ENCODE measurements around the gene QTRT2.

Gene QTRT2

GRCh38 chr3:114057011-114057347, 442 bp downstream of the QTRT2 start:
- Mint-ChIP-seq H3K4me3 (peak overlapping the region; percentile 93), H3K27ac (peak overlapping the region; percentile 97), H3K36me3 (ENCODE audit: low read depth) (peaks cover 26% of the 10 kb centered on the region), H3K27me3 (peaks cover 3% of the 10 kb centered on the region), H3K4me1 (peaks cover 57% of the 10 kb centered on the region), H3K9me3 (no peaks in the 10 kb centered on the region)
- ATAC-seq (peak; percentile 2), DNase-seq (no peak)

GRCh38 chr3:114058646-114059045, 2.1 kb downstream of the QTRT2 start:
- Mint-ChIP-seq H3K4me1 (peaks cover 66% of the 10 kb centered on the region), H3K9me3 (no peaks in the 10 kb centered on the region)

GRCh38 chr3:114060906-114061655, 4.5 kb downstream of the QTRT2 start:
- DNase-seq (no peak), ATAC-seq (no peak)
- Mint-ChIP-seq H3K36me3 (ENCODE audit: low read depth) (peaks cover 44% of the 10 kb centered on the region), H3K4me1 (peaks cover 57% of the 10 kb centered on the region), H3K27me3 (peaks cover 3% of the 10 kb centered on the region), H3K4me3 (no peak overlapping the region), H3K27ac (no peak overlapping the region), H3K9me3 (no peaks in the 10 kb centered on the region)

More at GRCh38 chr3:114058646-114059045, 2.1 kb downstream of the QTRT2 start:
- Mint-ChIP-seq H3K36me3 (ENCODE audit: low read depth) (peaks cover 28% of the 10 kb centered on the region), H3K27me3 (peaks cover 3% of the 10 kb centered on the region), H3K4me3 (peak overlapping the region; percentile 93), H3K27ac (no peak overlapping the region)
- ATAC-seq (no peak), DNase-seq (no peak)

GRCh38 chr3:114067804-114068203, 11.3 kb downstream of the QTRT2 start:
- Mint-ChIP-seq H3K4me3 (no peak overlapping the region), H3K36me3 (ENCODE audit: low read depth) (peaks cover 58% of the 10 kb centered on the region), H3K9me3 (no peaks in the 10 kb centered on the region), H3K4me1 (peaks cover 2% of the 10 kb centered on the region), H3K27ac (no peak overlapping the region), H3K27me3 (no peaks in the 10 kb centered on the region)
- no peak for DNase-seq
- ATAC-seq: no peak

- no peaks in the 10 kb centered on the region for H3K9me3 Mint-ChIP-seq
- H3K27ac Mint-ChIP-seq: no peak overlapping the region
- H3K36me3 Mint-ChIP-seq (ENCODE audit: low read depth): peaks cover 60% of the 10 kb centered on the region
- no peaks in the 10 kb centered on the region for H3K4me1 Mint-ChIP-seq
- ATAC-seq (no peak), DNase-seq (no peak)
- no peak overlapping the region for H3K4me3 Mint-ChIP-seq
- no peaks in the 10 kb centered on the region for H3K27me3 Mint-ChIP-seq
These were observed 11.8 kb downstream of the QTRT2 start for GRCh38 chr3:114068336-114068735.

GRCh38 chr3:114071786-114072185, 15.2 kb downstream of the QTRT2 start:
- Mint-ChIP-seq H3K27ac (no peak overlapping the region), H3K9me3 (no peaks in the 10 kb centered on the region), H3K4me3 (no peak overlapping the region), H3K4me1 (no peaks in the 10 kb centered on the region), H3K27me3 (no peaks in the 10 kb centered on the region), H3K36me3 (ENCODE audit: low read depth) (peaks cover 74% of the 10 kb centered on the region)
- no peak for ATAC-seq
- DNase-seq: no peak

- Mint-ChIP-seq H3K9me3 (no peaks in the 10 kb centered on the region), H3K27me3 (no peaks in the 10 kb centered on the region), H3K27ac (no peak overlapping the region), H3K4me1 (no peaks in the 10 kb centered on the region), H3K36me3 (ENCODE audit: low read depth) (peaks cover 77% of the 10 kb centered on the region), H3K4me3 (no peak overlapping the region)
- DNase-seq: no peak
- no peak for ATAC-seq
These were observed 20.2 kb downstream of the QTRT2 start for GRCh38 chr3:114076711-114077110.

- Mint-ChIP-seq H3K27ac (no peak overlapping the region), H3K9me3 (no peaks in the 10 kb centered on the region), H3K36me3 (ENCODE audit: low read depth) (peaks cover 78% of the 10 kb centered on the region), H3K4me1 (no peaks in the 10 kb centered on the region), H3K4me3 (no peak overlapping the region), H3K27me3 (no peaks in the 10 kb centered on the region)
- DNase-seq (no peak), ATAC-seq (no peak)
These were observed 21.6 kb downstream of the QTRT2 start for GRCh38 chr3:114078126-114078525.

GRCh38 chr3:114079761-114080160, 23.2 kb downstream of the QTRT2 start:
- Mint-ChIP-seq H3K9me3 (no peaks in the 10 kb centered on the region), H3K27ac (no peak overlapping the region), H3K4me1 (no peaks in the 10 kb centered on the region), H3K36me3 (ENCODE audit: low read depth) (peaks cover 76% of the 10 kb centered on the region), H3K4me3 (no peak overlapping the region), H3K27me3 (no peaks in the 10 kb centered on the region)
- ATAC-seq (no peak), DNase-seq (no peak)

GRCh38 chr3:114080201-114080600, 23.7 kb downstream of the QTRT2 start:
- no peak overlapping the region for H3K27ac Mint-ChIP-seq
- H3K4me1 Mint-ChIP-seq: no peaks in the 10 kb centered on the region
- DNase-seq (no peak), ATAC-seq (no peak)
- H3K4me3 Mint-ChIP-seq: no peak overlapping the region
- peaks cover 76% of the 10 kb centered on the region for H3K36me3 Mint-ChIP-seq (ENCODE audit: low read depth)
- no peaks in the 10 kb centered on the region for H3K9me3 Mint-ChIP-seq
- no peaks in the 10 kb centered on the region for H3K27me3 Mint-ChIP-seq

- Mint-ChIP-seq H3K27ac (no peak overlapping the region), H3K27me3 (no peaks in the 10 kb centered on the region), H3K9me3 (no peaks in the 10 kb centered on the region), H3K36me3 (ENCODE audit: low read depth) (peaks cover 76% of the 10 kb centered on the region), H3K4me1 (no peaks in the 10 kb centered on the region), H3K4me3 (no peak overlapping the region)
- ATAC-seq (no peak), DNase-seq (no peak)
These were observed 24.5 kb downstream of the QTRT2 start for GRCh38 chr3:114081037-114081436.

GRCh38 chr3:114083112-114083511, 26.6 kb downstream of the QTRT2 start:
- Mint-ChIP-seq H3K4me3 (no peak overlapping the region), H3K27ac (no peak overlapping the region)

GRCh38 chr3:114086356-114086755, 29.8 kb downstream of the QTRT2 start:
- Mint-ChIP-seq H3K36me3 (ENCODE audit: low read depth) (peaks cover 55% of the 10 kb centered on the region), H3K4me3 (no peak overlapping the region), H3K27ac (no peak overlapping the region), H3K27me3 (no peaks in the 10 kb centered on the region), H3K4me1 (no peaks in the 10 kb centered on the region), H3K9me3 (peaks cover 4% of the 10 kb centered on the region)
- no peak for DNase-seq
- no peak for ATAC-seq

More at GRCh38 chr3:114083112-114083511, 26.6 kb downstream of the QTRT2 start:
- Mint-ChIP-seq H3K27me3 (no peaks in the 10 kb centered on the region), H3K4me1 (no peaks in the 10 kb centered on the region), H3K9me3 (no peaks in the 10 kb centered on the region), H3K36me3 (ENCODE audit: low read depth) (peaks cover 76% of the 10 kb centered on the region)
- no peak for ATAC-seq
- no peak for DNase-seq

- H3K27me3 Mint-ChIP-seq: no peaks in the 10 kb centered on the region
- no peak overlapping the region for H3K4me3 Mint-ChIP-seq
- H3K27ac Mint-ChIP-seq: no peak overlapping the region
- peaks cover 4% of the 10 kb centered on the region for H3K4me1 Mint-ChIP-seq
- peaks cover 4% of the 10 kb centered on the region for H3K9me3 Mint-ChIP-seq
- ATAC-seq (no peak), DNase-seq (no peak)
- H3K36me3 Mint-ChIP-seq (ENCODE audit: low read depth): peaks cover 29% of the 10 kb centered on the region
These were observed 33.1 kb downstream of the QTRT2 start for GRCh38 chr3:114089675-114090074.

- H3K27ac Mint-ChIP-seq: no peak overlapping the region
- H3K27me3 Mint-ChIP-seq: no peaks in the 10 kb centered on the region
- H3K9me3 Mint-ChIP-seq: peaks cover 4% of the 10 kb centered on the region
- peaks cover 4% of the 10 kb centered on the region for H3K4me1 Mint-ChIP-seq
- H3K4me3 Mint-ChIP-seq: no peak overlapping the region
- ATAC-seq: no peak
- H3K36me3 Mint-ChIP-seq (ENCODE audit: low read depth): peaks cover 6% of the 10 kb centered on the region
- no peak for DNase-seq
These were observed 35.8 kb downstream of the QTRT2 start for GRCh38 chr3:114092151-114093015.

Data from activated naive CD8-positive, alpha-beta T cell treated with anti-CD3 and anti-CD28 coated beads, Interleukin-2, amount 50 U/mL, for 24 hours (primary cell).